ENCODE measurements around the gene ISCA1. TPM values are rescaled to one million over a fixed set of nuclear protein-coding genes. Genes with fewer than 3 reads are reported as not detected.

ISCA1 gene
- total RNA-seq, 1 donor from 2014 or later: 21.3 TPM

GRCh38 chr9:86222667-86223066, 59.7 kb downstream of the ISCA1 start:
- DNase-seq (ENCODE audit: low read depth) (no peak), FAIRE-seq (no peak)
- no peaks in the 10 kb centered on the region for H3K27me3 ChIP-seq (ENCODE audit: control insufficient read depth, insufficient read depth, low read length)
- TF ChIP-seq CTCF (IDR thresholded peaks at IDR 0.05; ENCODE audit: insufficient read depth, low read length, severe bottlenecking): no peak
- no peak overlapping the region for H3K4me3 ChIP-seq (ENCODE audit: low read depth, low read length)
- H3K36me3 ChIP-seq (ENCODE audit: control insufficient read depth, insufficient read depth, low read length): no peaks in the 10 kb centered on the region

GRCh38 chr9:86219606-86220005, 62.7 kb downstream of the ISCA1 start:
- Histone ChIP-seq H3K27me3 (ENCODE audit: control insufficient read depth, insufficient read depth, low read length) (no peaks in the 10 kb centered on the region), H3K4me3 (ENCODE audit: low read depth, low read length) (no peak overlapping the region), H3K36me3 (ENCODE audit: control insufficient read depth, insufficient read depth, low read length) (no peaks in the 10 kb centered on the region)
- DNase-seq (ENCODE audit: low read depth) (no peak), FAIRE-seq (no peak)
- TF ChIP-seq CTCF (IDR thresholded peaks at IDR 0.05; ENCODE audit: insufficient read depth, low read length, severe bottlenecking): no peak

- Histone ChIP-seq H3K27me3 (ENCODE audit: control insufficient read depth, insufficient read depth, low read length) (no peaks in the 10 kb centered on the region), H3K36me3 (ENCODE audit: control insufficient read depth, insufficient read depth, low read length) (no peaks in the 10 kb centered on the region), H3K4me3 (ENCODE audit: low read depth, low read length) (no peak overlapping the region)
- FAIRE-seq (no peak), DNase-seq (ENCODE audit: low read depth) (peak; percentile 12)
- TF ChIP-seq CTCF (IDR thresholded peaks at IDR 0.05; ENCODE audit: insufficient read depth, low read length, severe bottlenecking): no peak
Observed at GRCh38 chr9:86217076-86217755, 65.1 kb downstream of the ISCA1 start.

Other genes with a start within 250 kb of the ISCA1 start
- gene GOLM1, start 183.0 kb downstream of the ISCA1 start, total RNA-seq: 21.6 and 21.8 TPM in 2 replicates
- 0.26 TPM in 2 replicates for gene C9orf153, start 22.9 kb downstream of the ISCA1 start, total RNA-seq
- 24.7 and 52.4 TPM in 2 replicates for gene TUT7, start 71.9 kb upstream of the ISCA1 start, total RNA-seq